ENCODE results near the gene EFCAB13. TPM values are rescaled to one million over a fixed set of nuclear protein-coding genes. Genes with fewer than 3 reads are reported as not detected.
A peak's percentile ranks its signal among the peaks of the same experiment; 100 is the strongest.
"Not testable (repeated sequence)": the region's sequence is repeated elsewhere in the genome, so short reads cannot be mapped to it uniquely, and the experiment has no call there.

Gene EFCAB13
- total RNA-seq, 1 experiment from 2014 or later = 3.3 TPM

DNA sequence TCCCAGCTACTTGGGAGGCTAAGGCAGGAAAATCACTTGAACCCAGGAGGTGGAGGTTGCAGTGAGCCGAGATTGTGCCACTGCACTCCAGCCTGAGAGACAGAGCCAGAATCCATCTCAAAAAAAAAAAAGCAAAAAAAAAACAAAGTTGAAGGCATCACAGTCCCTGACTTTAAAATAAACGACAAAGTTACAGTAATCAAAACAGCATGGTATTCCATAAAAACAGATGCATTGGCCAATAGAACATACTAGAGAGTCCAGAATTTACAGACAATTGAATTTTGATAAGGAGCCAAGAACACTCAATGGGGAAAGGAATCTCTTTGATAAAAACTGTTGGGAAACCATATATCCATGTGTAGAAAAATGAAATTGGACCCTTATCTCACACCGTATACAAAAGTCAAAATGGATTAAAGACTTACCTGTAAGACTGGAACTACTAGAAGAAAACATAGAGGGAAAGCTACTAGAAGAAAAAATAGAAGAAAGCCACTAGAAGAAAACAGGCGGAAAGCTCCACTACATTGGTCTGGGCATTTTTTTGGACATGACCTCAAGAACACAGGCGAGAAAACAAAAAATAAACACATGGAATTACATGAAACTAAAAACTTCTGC, 2.8 kb upstream of the EFCAB13 start:
- no peak for DNase-seq (ENCODE audit: extremely low read depth, low read depth)

- peak; percentile 12 for DNase-seq (ENCODE audit: extremely low read depth, low read depth)
These were observed 667 bp downstream of the EFCAB13 start for GRCh38 chr17:47324224-47325020.

DNA sequence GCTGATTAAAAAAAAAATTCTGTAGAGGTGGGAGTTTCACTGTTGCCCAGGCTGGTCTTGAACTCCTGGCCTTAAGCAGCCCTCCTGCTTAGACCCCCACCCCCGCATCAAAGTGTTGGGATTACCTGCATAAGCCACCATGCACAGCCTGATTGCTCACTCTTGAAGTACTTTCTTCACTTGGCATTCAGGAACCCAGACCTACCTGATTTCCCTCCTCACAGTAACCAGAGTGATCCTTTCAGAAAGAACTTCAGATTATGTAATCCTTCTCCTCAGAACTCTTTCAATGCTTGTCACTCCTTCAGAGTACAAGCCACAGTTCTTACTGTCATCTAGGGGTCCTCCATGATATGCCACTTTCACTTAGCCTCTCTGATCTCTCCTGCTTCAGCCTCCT, 1.4 kb downstream of the EFCAB13 start:
- DNase-seq (ENCODE audit: extremely low read depth, low read depth) = no peak

DNA sequence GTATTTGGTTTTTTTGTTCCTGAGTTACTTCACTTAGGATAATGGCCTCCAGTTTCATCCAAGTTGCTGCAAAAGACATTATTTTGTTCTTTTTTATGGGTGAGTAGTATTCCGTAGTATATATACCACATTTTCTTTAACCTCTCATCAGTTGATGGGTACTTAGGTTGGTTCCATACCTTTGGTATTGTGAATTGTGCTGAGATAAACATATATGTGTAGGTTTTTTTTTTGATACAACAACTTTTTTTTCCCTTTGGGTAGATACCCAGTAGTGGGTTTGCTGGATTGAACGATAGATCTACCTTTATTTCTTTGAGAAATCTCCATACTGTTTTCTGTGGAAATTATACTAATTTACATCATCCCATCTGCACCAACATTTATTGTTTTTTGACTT, 6.8 kb downstream of the EFCAB13 start:
- DNase-seq (ENCODE audit: extremely low read depth, low read depth) = no peak

DNA sequence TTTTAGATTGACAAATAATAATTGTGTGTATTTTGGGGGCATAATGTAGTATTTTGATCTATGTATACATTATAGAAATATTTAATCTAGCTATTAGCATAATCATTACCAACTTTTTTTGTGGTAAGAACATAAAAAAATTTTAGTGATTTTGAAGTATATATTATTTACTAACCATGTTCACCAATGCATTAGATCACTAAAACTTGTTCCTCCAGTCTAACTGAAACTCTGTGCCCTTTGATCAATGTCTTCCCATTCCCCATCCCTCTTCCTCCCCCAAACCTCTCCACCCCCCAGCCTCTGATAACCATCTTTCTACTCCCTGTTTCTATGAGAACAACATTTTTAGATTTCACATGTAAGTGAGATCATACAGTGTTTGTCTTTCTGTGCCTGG, 8.5 kb downstream of the EFCAB13 start:
- DNase-seq (ENCODE audit: extremely low read depth, low read depth) = no peak

DNA sequence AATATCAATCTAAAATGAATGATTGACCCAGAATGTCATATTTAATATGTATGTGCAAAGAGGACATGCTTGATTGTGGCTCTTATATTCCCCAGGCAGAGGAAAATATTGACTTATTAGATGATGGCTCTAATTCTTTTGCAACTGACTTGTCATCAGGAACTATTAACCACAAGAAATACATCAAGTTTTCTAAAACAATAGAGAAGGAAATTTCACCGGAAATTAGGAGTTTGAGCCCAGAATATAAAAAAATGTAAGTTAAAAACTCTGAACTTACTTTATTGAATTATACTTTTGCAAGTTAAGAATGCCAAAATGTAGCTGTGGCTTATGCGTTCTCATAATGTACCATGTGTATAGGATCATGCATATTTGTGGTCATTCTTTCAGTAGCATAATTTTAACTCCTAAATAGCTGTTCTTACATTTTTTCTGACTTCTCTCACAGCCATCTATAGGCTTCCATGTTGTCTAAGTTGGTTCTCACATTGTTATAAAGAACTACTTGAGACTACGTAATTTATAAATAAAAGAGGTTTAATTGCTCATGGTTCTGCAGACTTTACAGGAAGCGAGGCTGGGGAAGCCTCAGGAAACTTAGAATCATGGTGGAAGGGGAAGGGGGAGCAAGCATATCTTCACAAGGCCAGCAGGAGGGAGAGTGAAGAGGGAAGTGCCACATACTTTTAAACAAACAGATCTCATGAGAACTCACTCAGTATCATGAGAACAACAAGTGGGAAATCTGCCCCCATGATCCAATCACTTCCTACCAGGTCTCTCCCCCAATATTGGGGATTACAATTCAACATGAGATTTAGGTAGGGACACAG, 11.6 kb downstream of the EFCAB13 start:
- DNase-seq (ENCODE audit: extremely low read depth, low read depth) = no peak

DNA sequence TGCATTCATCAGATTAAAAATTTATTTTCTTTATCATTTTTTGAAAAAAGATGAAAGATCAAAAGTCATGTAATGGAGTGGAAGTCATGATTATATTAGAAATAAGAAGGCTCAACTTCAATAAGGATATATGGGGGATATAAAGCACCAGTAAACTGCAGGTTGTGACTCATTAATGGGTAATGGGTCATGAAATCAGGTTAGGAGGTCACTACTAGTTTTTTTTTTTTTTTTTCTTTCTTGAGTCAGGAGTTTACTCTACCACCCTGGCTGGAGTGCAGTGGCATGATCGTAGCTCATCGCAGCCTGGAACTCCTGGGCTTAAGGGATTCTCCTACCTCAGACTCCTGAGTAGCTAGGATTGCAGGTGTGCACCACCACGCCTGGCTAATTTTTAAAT, 14.3 kb downstream of the EFCAB13 start:
- DNase-seq (ENCODE audit: extremely low read depth, low read depth) = no peak

- DNase-seq (ENCODE audit: extremely low read depth, low read depth) = no peak
These were observed 29.1 kb downstream of the EFCAB13 start for GRCh38 chr17:47352848-47353247.

DNA sequence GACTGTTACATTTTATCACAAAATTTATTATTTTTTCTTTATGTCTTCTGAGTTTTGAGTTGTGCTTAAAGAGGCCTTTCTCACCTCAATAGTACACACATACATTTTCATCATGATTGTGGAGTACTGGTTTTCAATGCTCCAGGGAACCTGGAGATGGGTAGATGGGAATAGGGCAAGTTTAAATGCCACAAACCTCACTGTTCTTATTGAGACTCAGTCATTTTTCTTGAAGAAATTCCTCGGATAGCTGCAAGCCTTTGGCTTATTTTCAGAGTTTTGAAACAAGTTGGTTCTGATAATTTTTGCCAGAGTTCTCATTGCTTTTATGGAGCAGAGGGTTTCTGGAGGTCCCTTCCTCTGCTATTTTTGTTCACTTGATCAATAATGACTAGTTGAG, 34.9 kb downstream of the EFCAB13 start:
- DNase-seq (ENCODE audit: extremely low read depth, low read depth) = no peak

DNA sequence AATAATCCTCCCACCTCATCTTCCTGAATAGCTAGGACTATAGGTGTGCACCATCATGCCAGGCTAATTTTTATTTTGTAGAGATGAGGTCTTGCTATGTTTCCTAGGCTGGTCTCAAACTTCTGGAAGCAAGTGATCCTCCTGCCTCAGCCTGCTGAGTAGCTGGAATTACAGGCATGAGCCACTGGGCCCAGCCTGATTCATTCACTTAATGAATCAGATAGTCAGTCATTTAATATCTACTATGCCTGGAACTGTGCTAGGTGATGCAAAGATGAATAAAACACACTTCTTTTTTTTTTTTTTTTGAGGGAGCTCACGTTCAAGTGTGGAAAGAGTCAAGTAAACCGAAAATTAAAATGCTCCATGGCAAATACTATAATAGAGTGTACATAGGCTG, 39.4 kb downstream of the EFCAB13 start:
- DNase-seq (ENCODE audit: extremely low read depth, low read depth) = no peak

DNA sequence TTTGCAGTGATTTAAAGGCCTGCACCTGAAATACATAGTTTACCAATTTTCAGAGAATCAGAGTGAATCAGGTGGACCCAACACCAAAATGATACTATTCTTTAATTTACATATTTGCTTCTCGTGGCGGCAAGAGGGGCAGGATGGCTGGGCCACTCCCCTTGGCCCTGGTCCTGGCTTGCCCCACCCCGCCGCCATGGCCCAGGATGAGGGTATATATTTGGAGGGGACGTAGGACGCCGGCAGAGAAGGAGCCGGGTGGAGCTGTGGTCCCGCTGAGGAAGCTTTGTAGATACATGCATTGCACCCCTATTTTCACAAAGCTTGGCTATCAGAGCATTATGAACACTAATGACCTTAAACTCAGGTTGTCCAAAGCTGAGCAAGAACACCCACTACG, 43.5 kb downstream of the EFCAB13 start:
- DNase-seq (ENCODE audit: extremely low read depth, low read depth) = no peak

DNA sequence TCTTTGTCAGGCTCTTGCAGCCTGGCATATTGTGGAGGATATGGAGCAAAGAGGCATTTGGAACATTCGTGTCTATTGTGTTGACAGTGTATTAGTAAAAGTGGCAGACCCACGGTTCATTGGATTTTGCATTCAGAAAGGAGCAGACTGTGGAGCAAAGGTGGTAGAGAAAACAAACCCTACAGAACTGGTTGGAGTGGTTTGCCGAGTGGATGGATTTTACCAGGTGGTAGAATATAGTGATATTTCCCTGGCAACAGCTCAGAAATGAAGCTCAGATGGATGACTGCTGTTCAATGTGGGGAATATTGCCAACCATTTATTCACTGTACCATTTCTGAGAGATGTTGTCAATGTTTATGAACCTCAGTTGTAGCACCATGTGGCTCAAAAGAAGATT, 44.5 kb downstream of the EFCAB13 start:
- DNase-seq (ENCODE audit: extremely low read depth, low read depth) = no peak

DNA sequence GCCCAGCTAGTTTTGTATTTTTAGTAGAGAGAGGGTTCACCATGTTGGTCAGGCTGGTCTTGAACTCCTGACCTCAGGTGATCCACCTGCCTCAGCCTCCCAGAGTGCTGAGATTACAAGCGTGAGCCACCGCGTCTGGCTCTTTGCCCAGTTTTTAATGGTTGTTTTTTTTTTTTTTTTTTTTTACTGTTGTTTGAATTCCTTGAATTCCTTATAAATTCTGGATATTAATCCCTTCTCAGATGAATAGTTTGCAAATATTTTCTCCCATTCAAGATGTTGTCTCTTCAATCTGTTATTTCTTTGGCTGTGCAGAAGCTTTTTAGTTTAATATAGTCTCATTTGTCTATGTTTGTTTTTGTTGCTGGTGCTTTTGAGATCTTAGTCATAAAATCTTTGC, 47.1 kb downstream of the EFCAB13 start:
- DNase-seq (ENCODE audit: extremely low read depth, low read depth) = not testable (repeated sequence)

DNA sequence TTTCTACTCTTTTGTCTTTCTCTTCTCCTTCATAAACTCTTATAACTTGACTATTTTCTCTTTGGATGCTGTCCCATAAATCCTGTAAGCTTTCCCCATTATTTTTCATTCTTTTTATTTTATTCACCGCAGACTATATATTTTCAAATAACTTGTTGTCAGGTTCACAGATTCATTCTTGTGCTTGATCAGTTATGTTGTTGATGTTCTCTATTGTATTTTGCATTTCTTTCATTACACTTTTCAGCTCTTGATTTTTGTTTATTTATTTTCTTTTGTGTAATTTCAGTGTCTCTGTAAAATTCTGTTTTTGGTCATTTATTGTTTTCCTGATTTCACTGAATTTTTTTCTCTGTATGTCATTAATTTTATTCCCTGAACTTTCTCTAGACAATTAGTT, 49.2 kb downstream of the EFCAB13 start:
- no peak for DNase-seq (ENCODE audit: extremely low read depth, low read depth)

- DNase-seq (ENCODE audit: extremely low read depth, low read depth) = no peak
These were observed 52.5 kb downstream of the EFCAB13 start for GRCh38 chr17:47376247-47376646.

GRCh38 chr17:47388825-47389224, 65.1 kb downstream of the EFCAB13 start:
- DNase-seq (ENCODE audit: extremely low read depth, low read depth) = no peak

DNA sequence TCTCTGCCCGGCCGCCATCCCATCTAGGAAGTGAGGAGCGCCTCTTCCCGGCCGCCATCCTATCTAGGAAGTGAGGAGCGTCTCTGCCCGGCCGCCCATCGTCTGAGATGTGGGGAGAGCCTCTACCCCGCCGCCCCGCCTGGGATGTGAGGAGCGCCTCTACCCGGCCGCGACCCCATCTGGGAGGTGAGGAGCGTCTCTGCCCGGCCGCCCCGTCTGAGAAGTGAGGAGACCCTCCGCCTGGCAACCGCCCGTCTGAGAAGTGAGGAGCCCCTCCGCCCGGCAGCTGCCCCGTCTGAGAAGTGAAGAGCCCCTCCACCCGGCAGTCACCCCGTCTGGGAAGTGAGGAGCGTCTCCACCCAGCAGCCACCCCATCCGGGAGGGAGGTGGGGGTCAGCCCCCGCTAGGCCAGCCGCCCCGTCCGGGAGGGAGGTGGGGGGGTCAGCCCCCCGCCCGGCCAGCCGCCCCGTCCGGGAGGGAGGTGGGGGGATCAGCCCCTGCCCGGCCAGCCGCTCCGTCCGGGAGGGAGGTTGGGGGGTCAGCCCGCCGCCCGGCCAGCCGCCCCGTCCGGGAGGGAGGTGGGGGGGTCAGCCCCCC, 73.9 kb downstream of the EFCAB13 start:
- not testable (repeated sequence) for DNase-seq (ENCODE audit: extremely low read depth, low read depth)

- DNase-seq (ENCODE audit: extremely low read depth, low read depth) = no peak
These were observed 76.6 kb downstream of the EFCAB13 start for GRCh38 chr17:47400333-47400732.

DNA sequence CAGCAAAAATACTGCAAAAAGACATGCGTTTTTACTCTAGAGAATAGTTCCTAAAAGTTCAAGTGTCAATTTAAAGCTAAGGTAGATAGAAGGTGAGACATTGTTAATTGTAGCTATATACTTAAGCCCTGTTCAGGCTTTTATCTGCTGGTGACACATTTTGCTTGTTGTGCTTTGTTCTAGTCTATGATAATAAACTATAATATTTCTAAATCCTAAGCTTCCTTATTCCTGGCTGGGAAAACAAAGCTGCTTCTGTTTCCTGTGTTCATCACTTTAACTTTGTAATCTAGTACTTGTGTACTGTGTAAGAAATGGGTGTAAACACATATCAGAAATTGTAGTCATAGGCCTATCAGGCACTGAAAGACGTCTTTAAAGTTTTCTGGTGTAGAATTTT, 77.3 kb downstream of the EFCAB13 start:
- DNase-seq (ENCODE audit: extremely low read depth, low read depth) = no peak

DNA sequence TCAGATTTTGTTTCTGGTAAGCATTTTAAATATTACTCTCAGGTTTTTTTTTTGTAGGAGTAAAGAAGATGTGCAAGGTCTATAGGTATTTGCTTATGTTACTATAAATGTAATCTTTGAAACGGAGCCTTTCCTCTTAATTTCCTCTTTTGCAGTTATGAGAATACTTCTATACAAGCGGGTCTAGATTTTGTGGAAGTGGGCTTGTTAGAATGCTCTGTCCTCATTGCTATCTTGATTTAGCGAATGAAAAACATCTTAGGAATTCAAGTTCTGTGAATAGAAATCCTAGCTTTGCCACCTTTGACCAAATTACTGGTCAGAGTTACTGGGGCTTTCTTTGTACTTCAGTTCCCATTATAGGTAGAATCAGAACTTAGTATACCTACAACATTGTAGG, 80.3 kb downstream of the EFCAB13 start:
- DNase-seq (ENCODE audit: extremely low read depth, low read depth) = no peak

DNA sequence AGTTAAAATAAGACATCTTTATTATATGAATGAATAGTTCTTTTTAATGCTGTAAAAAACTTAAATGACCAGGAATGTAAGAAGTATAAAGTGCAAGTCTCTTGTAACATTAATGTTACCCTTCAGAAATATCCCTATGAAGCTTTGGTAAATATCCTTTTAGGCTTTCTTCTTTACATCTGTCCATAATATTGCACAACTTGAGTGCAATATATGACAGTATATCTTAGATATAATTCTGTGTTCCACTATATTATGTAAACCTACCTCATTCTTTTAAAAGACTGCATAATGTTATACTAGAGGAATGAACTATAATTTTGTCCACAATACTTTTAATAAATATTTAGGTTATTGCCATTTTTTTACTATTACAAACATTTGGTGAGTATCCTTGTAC, 81.1 kb downstream of the EFCAB13 start:
- DNase-seq (ENCODE audit: extremely low read depth, low read depth) = no peak

All from NCI-H460 (cell line).